Measurements from ENCODE around the gene JHY. TPM values are rescaled to one million over a fixed set of nuclear protein-coding genes. Genes with fewer than 3 reads are reported as not detected.
A peak's percentile ranks its signal among the peaks of the same experiment; 100 is the strongest.

The JHY gene
- total RNA-seq, 1 experiment from 2014 or later = 0.79 TPM

- H2BK15ac ChIP-seq (ENCODE audit: low read depth, low read length) = no peak overlapping the region
- no peak overlapping the region for H2AK5ac ChIP-seq (ENCODE audit: insufficient read length, low read length)
- H2BK12ac ChIP-seq (ENCODE audit: insufficient read length, low read depth, low read length) = no peak overlapping the region
- no peak overlapping the region for H2BK120ac ChIP-seq (ENCODE audit: low read depth, low read length, poor library complexity, severe bottlenecking)
- no peaks in the 10 kb centered on the region for H3K27me3 ChIP-seq (ENCODE audit: insufficient read depth, low read length)
- Mint-ChIP-seq H3K27me3 (ENCODE audit: low read depth) (peaks cover 10% of the 10 kb centered on the region; the same call in 1 of the 2 replicates), H3K9me3 (no peaks in the 10 kb centered on the region), H3K4me1 (peaks cover 13% of the 10 kb centered on the region in 2 experiments), H3K4me3 (no peak overlapping the region), H3K36me3 (ENCODE audit: insufficient read depth in 1 of 3, low read depth in 3 of 3) (no peaks in the 10 kb centered on the region), H3K27ac (no peak overlapping the region)
- DNase-seq = peak; percentile 36
- H3K9ac ChIP-seq (ENCODE audit: extremely low read depth, insufficient read length, low read length) = no peak overlapping the region
- no peak overlapping the region for H2BK20ac ChIP-seq (ENCODE audit: low read depth, low read length, poor library complexity, severe bottlenecking)
- H3K79me2 ChIP-seq (ENCODE audit: insufficient read depth, low read length) = no peaks in the 10 kb centered on the region
- H3K27ac ChIP-seq (ENCODE audit: insufficient read length, low read depth, low read length) = no peak overlapping the region
- H3K4ac ChIP-seq (ENCODE audit: low read depth, low read length) = no peak overlapping the region
- no peaks in the 10 kb centered on the region for H3K9me3 ChIP-seq (ENCODE audit: control insufficient read depth, low read depth, low read length)
- no peak overlapping the region for H3K23ac ChIP-seq (ENCODE audit: insufficient read length, low read depth, low read length)
- no peaks in the 10 kb centered on the region for H4K20me1 ChIP-seq (ENCODE audit: control insufficient read depth, insufficient read depth, insufficient read length)
- no peak for TF ChIP-seq CTCF (conservative IDR thresholded peaks at IDR 0.05)
- no peak overlapping the region for H3K18ac ChIP-seq (ENCODE audit: insufficient read length, low read depth, low read length)
- H4K91ac ChIP-seq (ENCODE audit: insufficient read length, low read depth, low read length) = no peak overlapping the region
- no peak overlapping the region for H3K4me2 ChIP-seq (ENCODE audit: insufficient read depth, insufficient read length, low read length)
- no peaks in the 10 kb centered on the region for H3K23me2 ChIP-seq (ENCODE audit: insufficient read length, low read depth, low read length, poor library complexity, severe bottlenecking)
- H3T11ph ChIP-seq (ENCODE audit: low read length) = no peak overlapping the region
- H3K79me1 ChIP-seq (ENCODE audit: insufficient read depth, low read depth, low read length, poor library complexity, severe bottlenecking) = no peaks in the 10 kb centered on the region
- no peak overlapping the region for H4K5ac ChIP-seq (ENCODE audit: insufficient read length, low read depth, low read length)
- no peak overlapping the region for H3K56ac ChIP-seq (ENCODE audit: insufficient read length, low read depth, low read length)
- no peaks in the 10 kb centered on the region for H3K4me1 ChIP-seq (ENCODE audit: insufficient read depth, low read length)
- H3K14ac ChIP-seq (ENCODE audit: insufficient read depth, low read length) = no peak overlapping the region
- H2AFZ ChIP-seq (ENCODE audit: low read length) = no peak overlapping the region
- no CpG with 5 or more reads among the region's 5 CpGs for WGBS (ENCODE audit: extremely low coverage, insufficient read length, low lambda C conversion rate)
- no peak overlapping the region for H4K8ac ChIP-seq (replicated peaks; ENCODE audit: insufficient read length, low read depth, low read length)
- no peak overlapping the region for H2BK5ac ChIP-seq (ENCODE audit: insufficient read length, low read length)
These were observed 38.0 kb downstream of the JHY start for GRCh38 chr11:122920579-122920978.
